ENCODE data around the gene LAMA2.
A peak's percentile ranks its signal among the peaks of the same experiment; 100 is the strongest.

Gene LAMA2

DNA sequence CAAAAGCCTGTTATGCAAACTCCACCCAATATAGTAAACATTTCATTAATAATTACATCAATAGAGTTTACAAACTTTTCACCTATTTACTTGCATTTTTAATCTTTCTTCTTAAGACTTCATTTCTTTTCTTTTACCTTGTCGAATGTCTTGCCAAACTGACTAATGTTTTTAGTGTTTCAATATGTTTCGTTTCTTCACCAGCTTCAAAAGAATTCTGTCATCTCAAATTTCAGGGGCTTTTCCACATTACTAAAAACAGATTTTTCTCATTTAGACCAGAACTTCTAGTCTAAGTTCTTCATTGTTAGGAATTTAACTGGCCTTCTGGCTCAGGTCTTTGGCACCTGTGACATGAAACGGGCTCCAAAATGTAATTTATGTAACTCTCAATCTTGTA lies 630.5 kb downstream of the LAMA2 start:
- TF ChIP-seq, protein P1, sequence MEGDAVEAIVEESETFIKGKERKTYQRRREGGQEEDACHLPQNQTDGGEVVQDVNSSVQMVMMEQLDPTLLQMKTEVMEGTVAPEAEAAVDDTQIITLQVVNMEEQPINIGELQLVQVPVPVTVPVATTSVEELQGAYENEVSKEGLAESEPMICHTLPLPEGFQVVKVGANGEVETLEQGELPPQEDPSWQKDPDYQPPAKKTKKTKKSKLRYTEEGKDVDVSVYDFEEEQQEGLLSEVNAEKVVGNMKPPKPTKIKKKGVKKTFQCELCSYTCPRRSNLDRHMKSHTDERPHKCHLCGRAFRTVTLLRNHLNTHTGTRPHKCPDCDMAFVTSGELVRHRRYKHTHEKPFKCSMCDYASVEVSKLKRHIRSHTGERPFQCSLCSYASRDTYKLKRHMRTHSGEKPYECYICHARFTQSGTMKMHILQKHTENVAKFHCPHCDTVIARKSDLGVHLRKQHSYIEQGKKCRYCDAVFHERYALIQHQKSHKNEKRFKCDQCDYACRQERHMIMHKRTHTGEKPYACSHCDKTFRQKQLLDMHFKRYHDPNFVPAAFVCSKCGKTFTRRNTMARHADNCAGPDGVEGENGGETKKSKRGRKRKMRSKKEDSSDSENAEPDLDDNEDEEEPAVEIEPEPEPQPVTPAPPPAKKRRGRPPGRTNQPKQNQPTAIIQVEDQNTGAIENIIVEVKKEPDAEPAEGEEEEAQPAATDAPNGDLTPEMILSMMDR (IDR thresholded peaks at IDR 0.05; ENCODE audit: low read depth, low read length), result no peak
- in situ Hi-C loops (cut with HindIII; ENCODE audit: low sequenced_read_pairs), result no loop called here
- peak; percentile 71 for DNase-seq (ENCODE audit: low read depth, low spot score)
- H3K4me3 ChIP-seq (ENCODE audit: low read depth, low read length), result no peak overlapping the region

DNA sequence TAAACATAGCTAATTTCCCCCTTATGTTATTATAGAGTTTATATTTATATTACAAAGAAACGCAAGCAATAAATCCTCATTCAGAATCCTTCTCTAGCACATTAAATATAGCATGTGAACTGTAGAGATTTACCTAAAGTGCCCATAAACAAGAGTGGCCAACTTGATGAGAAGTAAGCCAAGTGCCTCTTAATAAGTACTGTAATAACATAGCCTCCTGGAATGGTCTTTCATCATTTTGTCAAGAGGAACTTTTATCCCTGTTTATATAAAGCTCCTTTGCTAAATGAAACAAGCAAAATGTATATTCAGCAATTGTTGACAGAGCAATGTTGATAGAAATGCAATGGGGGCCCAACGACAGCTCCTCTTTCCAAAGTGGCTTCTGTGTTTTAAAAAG lies 632.1 kb downstream of the LAMA2 start:
- H3K4me3 ChIP-seq (ENCODE audit: low read depth, low read length), result no peak overlapping the region
- in situ Hi-C loops (cut with HindIII; ENCODE audit: low sequenced_read_pairs), result no loop called here
- no peak for DNase-seq (ENCODE audit: low read depth, low spot score)
- TF ChIP-seq, protein P1 (IDR thresholded peaks at IDR 0.05; ENCODE audit: low read depth, low read length), result no peak

DNA sequence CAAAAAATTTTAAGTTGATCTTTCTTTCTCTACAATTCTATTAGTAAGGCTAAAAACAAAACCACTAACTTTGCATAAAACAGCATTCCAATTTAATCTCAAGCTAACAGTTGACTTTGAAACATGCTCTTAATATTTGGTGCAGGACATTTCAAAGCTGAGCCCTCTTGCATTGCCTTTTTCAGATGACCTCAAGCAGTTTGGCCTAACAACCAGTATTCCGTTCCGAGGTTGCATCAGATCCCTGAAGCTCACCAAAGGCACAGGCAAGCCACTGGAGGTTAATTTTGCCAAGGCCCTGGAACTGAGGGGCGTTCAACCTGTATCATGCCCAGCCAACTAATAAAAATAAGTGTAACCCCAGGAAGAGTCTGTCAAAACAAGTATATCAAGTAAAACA lies 633.1 kb downstream of the LAMA2 start:
- no peak for DNase-seq (ENCODE audit: low read depth, low spot score)
- TF ChIP-seq, protein P1 (IDR thresholded peaks at IDR 0.05; ENCODE audit: low read depth, low read length), result no peak
- H3K4me3 ChIP-seq (ENCODE audit: low read depth, low read length), result no peak overlapping the region
- in situ Hi-C loops (cut with HindIII; ENCODE audit: low sequenced_read_pairs), result no loop called here

DNA sequence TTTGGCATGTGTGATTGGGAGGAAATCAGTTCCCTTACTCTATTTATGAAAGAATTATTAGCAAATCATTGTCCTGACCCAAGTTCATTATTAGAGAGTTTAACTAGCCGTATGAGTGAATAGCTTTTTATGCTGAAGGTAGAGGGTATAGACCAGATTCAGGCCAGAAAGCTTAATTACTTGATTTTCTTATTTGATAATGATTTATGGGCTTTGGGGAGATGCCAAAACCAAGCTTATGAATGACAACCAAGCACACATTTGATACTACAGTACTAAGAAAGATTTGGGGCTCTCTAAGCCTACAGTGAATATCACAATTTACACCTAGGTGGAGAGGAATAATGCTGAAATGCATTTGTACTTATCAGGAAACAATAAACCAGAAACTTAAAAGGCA lies 633.8 kb downstream of the LAMA2 start:
- TF ChIP-seq, protein P1 (IDR thresholded peaks at IDR 0.05; ENCODE audit: low read depth, low read length), result no peak
- DNase-seq (ENCODE audit: low read depth, low spot score), result no peak
- no peak overlapping the region for H3K4me3 ChIP-seq (ENCODE audit: low read depth, low read length)
- in situ Hi-C loops (cut with HindIII; ENCODE audit: low sequenced_read_pairs), result no loop called here

DNA sequence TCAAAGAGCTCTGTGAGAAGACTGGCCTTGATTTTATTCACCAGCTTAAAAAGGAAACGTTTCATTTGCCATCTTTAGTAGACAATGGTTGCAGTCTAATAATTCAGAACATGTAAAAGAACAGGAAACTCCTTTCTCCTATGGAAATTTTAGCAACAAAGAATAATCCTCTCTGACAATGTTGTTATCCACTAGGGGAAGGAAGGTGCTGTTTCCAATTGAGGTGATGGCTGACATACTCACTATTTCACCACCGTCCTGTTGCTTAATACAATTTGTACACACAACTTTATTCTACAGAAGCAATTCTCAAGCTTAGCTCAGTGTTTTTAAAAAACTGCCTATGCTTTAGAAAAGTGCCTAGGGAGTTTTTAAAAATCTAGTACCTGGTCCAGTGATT lies 634.4 kb downstream of the LAMA2 start:
- TF ChIP-seq, protein P1 (IDR thresholded peaks at IDR 0.05; ENCODE audit: low read depth, low read length), result no peak
- no peak for DNase-seq (ENCODE audit: low read depth, low spot score)
- in situ Hi-C loops (cut with HindIII; ENCODE audit: low sequenced_read_pairs), result no loop called here
- no peak overlapping the region for H3K4me3 ChIP-seq (ENCODE audit: low read depth, low read length)

DNA sequence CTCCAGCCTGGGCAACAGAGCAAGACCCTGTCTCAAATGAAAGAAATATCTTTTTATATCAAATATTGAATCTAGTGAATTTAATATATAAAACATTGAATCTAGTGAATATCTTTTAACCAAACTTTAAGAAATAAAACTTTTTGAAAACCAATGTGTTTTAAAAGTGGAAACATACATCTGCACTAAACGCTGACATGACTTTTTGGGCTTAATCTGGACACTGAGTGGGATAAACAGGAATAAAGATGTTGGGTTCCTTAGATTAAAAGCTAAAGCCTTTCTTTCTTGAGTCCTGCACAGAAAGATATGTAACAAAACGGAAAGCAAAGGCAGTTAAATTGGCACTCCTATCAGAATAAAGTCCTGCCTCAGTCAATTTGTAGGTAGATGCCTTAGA lies 636.8 kb downstream of the LAMA2 start:
- DNase-seq (ENCODE audit: low read depth, low spot score), result no peak
- in situ Hi-C loops (cut with HindIII; ENCODE audit: low sequenced_read_pairs), result no loop called here
- TF ChIP-seq, protein P1 (IDR thresholded peaks at IDR 0.05; ENCODE audit: low read depth, low read length), result no peak
- no peak overlapping the region for H3K4me3 ChIP-seq (ENCODE audit: low read depth, low read length)

DNA sequence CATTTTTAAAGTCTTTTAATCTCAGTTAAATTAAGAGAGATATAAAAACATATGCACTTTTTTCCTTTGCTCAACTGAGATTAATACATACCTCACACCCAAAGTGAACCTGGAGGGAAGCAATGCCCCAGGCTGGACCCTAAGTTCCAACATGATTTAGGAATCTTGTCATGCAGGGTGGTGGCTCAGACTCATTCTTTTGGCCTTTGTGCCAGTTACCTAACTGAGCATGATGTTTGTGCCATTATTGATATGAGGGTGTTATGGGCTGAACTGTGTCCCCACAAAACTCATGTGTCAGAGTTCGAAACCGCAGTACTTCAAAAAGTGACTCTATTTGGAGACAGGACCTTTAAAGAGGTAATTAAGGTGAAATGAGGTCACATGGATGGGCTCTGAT lies 639.0 kb downstream of the LAMA2 start:
- no peak overlapping the region for H3K4me3 ChIP-seq (ENCODE audit: low read depth, low read length)
- TF ChIP-seq, protein P1 (IDR thresholded peaks at IDR 0.05; ENCODE audit: low read depth, low read length), result no peak
- in situ Hi-C loops (cut with HindIII; ENCODE audit: low sequenced_read_pairs), result no loop called here
- no peak for DNase-seq (ENCODE audit: low read depth, low spot score)
